Cerebellar cortex (tissue), 1 donor: Measurements from ENCODE around the gene STK17A.

Experiments
- DNase-seq: peaks from one replicate; pipeline ENCODE4 v3.0.0-alpha.2; 2015; ENCODE audit warnings: low spot score

Gene STK17A

DNA sequence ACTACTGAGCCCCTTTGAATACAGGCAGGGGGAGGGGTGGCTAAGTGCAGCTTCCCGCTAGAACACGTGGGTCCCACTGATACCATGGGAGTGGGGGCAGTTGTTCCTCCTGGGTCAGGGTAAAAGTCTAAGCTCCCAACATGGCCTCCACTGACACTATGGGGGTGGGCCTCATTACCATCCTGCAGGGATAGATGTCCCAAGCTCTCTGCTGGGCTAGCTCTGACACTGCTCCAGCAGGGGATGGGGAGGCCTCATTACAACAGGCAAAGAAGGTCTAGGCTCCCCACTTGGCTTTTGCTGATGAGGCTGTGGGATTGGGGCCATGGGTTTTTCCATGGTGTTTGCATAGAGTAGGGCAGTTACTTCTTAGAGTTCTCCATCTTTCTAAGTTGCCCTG is 51.5 kb downstream of the STK17A start:
- DNase-seq: no peak

DNA sequence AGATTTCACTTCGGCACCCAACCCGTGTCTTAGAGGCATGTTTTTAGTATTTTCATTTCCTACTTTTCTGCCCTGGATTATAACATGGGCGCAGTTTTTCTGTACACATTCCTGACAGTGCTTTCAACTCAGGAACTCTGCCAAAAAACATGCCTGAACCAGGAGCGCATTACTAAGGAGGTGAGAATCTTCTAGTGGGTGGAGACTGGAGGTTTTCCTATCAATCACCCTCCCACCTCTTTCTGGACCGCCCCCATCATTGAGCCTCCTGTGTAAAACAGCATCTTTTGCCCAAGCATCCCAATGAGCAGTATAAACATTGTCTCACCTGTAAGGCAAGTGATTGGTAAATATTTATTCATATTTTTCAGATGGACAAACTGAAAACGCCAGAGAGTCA is 53.2 kb downstream of the STK17A start:
- no peak for DNase-seq

GRCh38 chr7:43637114-43637806 is 54.4 kb downstream of the STK17A start:
- DNase-seq: no peak

DNA sequence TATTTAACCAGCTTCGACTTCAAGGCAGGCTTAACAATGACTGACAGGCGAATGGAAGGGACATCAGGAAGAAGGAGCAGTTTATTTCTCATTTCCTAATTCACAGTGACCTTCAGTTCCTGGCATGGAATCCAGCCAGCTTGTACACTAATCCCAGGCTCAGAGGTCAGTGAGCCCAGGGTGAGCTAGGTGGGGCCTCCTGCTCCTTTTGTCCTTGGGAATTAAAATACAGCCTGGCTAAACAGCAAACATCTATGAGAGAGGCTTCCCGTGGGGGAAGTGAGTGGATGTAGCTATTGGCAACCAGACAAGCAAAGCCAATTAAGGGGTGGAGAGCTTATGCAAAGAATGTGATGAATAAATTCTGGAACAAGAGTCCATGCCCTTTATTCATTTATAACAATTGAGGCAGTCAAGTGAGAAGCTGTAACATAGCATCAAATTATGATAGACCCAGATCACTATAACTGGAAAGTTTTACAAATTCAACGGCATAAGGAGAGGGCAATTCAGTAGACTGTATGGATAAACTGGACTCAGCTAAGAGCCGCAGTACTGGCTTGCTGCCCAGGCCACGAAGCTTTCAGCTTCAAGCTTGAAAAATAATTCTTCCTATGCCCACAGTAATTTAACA is 57.1 kb downstream of the STK17A start:
- peak; percentile 51 for DNase-seq

- DNase-seq: no peak
These were observed 57.8 kb downstream of the STK17A start for GRCh38 chr7:43640679-43641078.

DNA sequence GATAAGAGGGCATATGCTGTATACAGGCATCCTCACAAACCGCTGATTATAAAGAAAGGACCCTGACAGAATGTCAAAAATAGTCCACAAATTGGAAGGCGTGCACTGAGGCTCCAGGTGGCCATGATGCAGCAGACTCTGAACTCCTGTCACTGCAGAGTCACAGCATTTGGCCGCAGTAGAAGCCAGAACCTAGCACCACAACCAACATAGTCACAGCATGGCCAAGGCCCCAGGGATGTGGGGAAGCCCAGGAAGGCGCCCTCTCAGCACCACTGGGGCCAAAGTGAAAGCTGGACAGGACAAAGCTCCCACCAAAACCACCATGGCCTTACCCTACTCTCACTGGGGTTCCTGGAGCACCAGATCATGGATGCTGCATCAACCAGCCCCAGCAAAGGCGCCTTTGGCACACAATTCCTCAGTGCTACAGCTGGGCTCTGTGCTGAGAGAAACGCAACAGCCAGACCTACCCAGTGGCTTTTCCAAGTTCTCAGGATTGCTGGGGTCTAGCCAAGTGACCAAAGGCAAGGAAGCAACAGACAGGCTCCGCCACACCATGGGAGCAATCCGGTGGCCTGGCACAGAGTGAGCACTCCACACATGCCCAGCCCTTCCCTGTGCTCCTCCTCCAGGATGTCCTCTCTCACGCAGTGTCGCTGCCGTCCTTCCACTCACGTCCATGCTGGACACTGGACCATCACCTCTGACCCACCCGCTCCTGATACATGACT is 60.2 kb downstream of the STK17A start:
- peak; percentile 70 for DNase-seq

- DNase-seq: no peak
These were observed 60.9 kb downstream of the STK17A start for GRCh38 chr7:43643846-43644245.

GRCh38 chr7:43645699-43646226 is 62.9 kb downstream of the STK17A start:
- no peak for DNase-seq

- DNase-seq: peak; percentile 68
These were observed 63.9 kb downstream of the STK17A start for GRCh38 chr7:43646603-43647338.

GRCh38 chr7:43647339-43647672 is 64.4 kb downstream of the STK17A start:
- DNase-seq: peak; percentile 57

GRCh38 chr7:43647673-43648472 is 65.0 kb downstream of the STK17A start:
- peak; percentile 81 for DNase-seq

DNA sequence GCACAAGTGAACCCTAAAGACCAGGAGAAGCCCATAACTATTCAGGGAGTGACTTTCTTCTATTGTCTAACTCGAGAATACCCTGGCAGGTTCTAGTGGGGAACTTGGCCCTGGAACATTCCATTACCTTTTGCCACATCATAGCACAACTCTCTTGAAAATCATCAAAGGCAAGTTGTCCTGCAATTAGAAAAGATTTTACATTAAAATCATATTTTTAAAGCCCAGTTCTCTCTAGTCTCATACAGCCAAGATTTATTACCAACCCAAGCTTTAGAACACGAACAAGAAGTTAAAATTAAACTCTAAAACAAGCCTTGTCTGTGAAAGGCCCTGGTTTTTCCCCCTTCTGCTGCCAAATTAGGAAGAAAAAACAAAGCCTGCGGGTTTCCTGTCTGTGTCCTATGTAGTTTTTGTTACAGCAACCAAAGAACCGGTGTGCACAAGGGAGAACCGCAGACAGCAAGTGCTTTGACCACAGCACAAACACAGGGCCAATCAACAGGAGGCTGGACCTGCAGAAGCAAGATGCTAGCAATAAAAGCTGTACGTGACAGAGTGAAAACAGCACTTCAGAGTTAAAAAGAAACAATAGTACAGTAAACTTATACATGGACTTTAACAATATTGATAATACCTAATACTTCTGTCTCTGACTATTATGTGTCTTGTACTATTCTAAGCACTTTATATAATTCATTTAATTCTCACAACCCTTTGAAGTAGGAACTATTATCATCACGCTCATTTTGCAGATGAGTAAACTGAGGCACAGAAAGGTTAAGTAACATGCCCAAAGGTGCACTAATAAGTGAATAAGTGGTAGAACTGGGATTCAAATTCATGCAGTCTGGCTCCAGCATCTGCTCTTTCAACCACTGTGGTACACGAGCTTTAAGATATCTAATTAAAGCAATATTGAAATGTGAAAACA is 65.8 kb downstream of the STK17A start:
- DNase-seq: no peak

DNA sequence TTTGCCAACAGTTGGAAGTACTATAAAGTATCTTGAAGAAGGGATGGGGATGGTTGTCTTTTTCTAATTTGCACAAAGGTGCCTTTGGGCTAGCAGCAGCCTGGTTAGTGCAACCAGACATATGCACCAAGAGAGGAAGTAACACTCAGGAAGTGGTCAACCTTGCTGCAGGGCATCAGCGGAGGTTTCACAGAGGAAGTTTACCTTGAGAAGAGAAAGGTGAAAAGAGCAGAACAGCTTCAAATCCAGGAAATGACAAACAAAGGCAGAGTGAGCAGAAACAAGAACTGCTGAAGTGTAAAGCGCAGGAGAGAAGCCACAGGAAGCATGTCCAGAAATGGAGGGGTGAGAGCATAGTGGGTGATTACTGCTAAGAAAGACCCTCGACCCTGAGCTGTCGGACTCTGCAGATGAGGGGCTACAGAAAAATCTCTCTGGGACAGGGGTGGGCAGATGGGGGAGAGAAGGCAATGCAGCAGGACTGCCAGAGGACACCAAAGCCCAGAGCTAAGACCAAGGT is 66.9 kb downstream of the STK17A start:
- DNase-seq: no peak

GRCh38 chr7:43650457-43651052 is 67.6 kb downstream of the STK17A start:
- DNase-seq: no peak

- DNase-seq: no peak
These were observed 69.5 kb downstream of the STK17A start for GRCh38 chr7:43652364-43652763.

- no peak for DNase-seq
These were observed 70.6 kb downstream of the STK17A start for GRCh38 chr7:43653466-43653865.

DNA sequence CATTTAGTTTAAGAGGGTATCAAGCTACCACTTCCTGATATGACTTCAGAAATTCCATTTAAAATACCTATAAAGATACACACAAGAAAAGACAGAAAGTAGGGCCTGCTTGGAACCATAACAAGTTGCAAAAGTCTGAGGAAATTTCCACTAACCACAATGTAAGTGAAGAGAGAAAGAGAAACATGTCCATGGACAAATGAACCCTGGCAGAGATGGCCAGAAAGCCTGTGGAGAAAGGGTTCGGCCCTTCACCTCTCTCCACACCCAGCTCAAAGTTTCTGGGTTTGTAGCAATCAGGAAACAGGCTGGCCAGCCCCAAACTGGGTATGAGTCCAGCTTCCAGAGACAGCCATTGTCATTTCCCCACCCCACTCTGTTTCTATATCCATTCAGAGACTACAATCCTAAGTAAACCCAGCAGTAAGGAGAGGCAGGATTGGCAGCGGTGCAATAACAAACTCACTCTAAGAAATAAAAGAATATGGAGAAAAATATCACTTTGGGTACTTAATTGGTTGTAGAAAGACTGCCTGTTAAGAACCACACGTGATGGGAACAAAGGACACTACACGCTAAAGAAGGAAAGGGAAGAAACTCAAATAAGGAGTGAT is 71.1 kb downstream of the STK17A start:
- DNase-seq: no peak

DNA sequence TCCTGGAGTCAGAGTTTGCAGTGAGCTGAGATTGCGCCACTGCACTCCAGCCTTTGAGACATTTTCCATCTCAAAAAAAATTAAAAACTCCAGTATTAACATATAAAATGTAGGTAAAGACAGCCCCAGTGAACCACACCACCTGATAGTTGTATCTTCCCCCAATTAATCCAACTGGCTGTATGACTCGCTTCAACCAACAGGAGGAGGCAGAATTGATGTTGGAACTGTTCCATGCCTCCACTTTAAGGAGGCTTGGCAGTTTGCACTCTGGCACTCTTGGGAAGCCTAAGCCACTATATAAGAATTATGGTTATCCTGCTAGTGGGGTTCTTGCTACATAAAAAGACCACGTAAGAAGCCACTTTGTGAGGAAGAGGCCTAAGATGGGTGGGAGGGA is 72.7 kb downstream of the STK17A start:
- no peak for DNase-seq

DNA sequence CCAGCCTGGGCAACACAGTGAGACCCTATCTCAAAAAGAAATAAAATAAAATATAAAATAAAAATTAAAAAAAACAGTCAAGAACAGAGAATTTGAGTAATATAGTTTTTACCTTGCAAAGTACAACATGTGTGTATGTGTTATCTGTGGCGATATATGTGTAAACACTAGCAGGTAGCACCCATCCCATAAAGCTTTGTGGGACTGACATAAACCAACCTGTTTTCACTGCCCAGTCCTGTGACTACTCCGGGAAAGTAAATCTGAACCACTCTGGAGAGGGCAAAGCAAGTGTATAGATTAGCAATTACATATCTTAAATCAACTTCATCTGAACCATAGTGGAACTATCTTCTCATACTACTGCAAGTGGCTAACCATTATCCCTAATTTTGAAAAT is 74.1 kb downstream of the STK17A start:
- DNase-seq: no peak
